ENCODE results near the gene UNC13A.

The UNC13A gene

GRCh38 chr19:17626456-17627015 is 61.6 kb downstream of the UNC13A start:
- DNase-seq (ENCODE audit: low read depth), result no peak

- no peak for DNase-seq (ENCODE audit: low read depth)
Measured at GRCh38 chr19:17625980-17626379, 62.2 kb downstream of the UNC13A start.

- DNase-seq (ENCODE audit: low read depth), result no peak
Measured at GRCh38 chr19:17625043-17625442, 63.1 kb downstream of the UNC13A start.

DNA sequence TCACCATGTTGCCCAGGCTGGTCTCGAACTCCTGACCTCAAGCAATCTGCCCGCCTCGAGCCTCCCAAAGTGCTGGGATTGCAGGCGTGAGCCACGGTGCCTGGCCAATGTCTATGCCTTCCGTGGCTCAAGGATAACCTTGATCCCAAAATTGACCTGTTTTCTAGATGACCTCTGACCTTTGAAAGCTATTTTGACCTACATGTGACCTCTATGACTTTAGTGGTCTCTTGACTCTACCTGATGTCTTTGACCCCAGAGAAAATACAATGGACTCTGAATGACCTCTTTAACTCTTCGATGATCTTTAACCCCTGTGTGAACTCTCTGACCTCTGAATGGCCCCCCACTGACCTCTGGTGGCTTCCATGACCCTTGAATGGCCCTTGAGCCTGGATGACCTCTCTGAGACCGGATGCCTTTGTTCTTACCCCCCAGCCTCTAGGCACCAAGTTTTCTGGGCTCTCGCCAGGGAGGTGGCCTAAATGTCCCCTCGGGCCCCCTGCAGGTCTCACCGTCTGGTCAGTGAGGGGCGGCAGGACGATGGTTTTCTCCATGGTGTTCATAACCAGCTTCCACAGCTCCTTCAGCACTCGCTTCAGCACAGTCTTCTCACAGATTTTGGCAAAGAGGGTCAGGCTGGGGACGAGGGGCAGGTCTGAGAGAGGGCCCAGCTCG is 63.7 kb downstream of the UNC13A start:
- no peak for DNase-seq (ENCODE audit: low read depth)

DNA sequence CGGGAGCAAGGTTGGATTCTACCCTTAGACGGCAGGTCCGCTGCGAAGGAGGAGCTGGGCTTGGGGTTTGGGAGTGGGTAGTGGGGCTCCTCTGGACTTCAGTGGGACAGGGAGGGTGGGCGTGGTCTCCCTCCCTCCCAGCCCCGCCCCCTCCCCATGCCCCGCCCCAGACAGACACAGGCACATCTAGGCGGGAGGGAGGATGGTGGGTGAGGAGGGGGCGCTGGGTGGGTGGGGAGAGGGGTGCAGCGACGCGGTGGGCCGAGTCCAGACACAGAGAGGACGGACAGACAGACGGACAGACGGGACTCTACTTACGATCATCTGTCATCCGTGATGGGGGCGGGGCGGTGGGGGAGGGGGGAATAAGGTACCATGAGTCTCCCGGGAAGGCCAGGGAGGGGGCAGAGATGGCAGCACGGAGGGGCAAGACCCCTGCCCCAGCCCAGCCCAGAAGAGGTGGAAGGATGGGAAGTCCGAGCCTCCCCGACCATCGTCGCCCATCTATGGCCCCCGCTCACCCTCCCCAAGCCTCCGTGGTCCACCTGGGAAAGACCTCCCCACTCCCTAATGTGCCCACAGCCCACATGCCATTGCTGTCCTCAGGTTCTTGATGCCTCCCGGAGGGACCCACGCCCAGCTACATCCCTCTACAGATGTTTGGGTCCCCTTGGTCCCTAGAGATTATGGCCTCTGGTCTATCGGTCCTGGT is 64.8 kb downstream of the UNC13A start:
- no peak for DNase-seq (ENCODE audit: low read depth)

DNA sequence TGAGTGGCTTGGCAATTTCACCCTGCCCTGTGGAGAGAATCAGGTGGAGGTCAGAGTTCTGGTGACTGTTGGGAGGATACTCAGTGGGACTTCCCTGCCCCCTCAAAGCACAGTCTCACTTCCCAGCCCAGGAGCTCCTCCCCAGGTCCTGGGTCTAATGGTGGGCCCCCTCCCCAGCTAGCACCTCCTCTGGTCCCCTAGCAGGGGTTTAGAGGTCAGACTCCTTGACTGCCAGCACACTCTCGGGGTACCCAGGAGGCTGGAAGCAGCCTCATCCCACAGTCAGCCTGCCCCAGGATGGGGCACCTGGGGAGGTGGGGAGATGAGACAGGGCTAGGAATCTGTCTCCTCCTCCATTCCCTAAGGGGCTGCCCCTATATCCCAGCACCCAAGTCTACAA is 67.5 kb downstream of the UNC13A start:
- no peak for DNase-seq (ENCODE audit: low read depth)

GRCh38 chr19:17618936-17619335 is 69.2 kb downstream of the UNC13A start:
- no peak for DNase-seq (ENCODE audit: low read depth)

DNA sequence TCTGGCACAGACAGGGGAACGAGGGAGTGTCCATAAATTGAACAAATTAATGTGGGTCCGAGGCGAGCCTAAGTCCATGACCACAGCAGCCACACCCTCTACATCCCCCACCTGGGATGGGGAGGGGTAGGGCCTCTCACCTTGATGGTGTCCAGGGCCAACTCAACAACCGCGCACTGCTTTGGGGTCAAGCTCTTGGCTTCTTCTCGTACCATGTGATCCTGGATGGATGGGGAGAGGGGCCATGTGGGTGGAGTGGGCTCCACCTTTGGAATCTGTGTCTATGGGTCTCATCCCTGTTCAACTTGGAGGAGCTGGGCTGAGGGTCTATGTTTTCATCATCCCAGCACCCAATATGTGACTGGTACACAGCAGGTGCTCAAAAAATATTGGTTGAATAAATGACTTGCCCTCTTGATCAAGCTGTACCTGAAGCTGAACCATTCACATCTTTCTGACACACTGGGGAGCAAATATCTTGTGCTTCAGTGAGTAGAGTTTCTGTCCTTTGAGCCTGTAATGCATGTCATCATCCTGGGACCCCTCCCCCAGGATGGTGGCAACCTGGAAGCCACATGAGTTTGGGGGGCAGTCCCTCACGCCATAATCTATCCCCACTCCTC is 69.8 kb downstream of the UNC13A start:
- DNase-seq (ENCODE audit: low read depth), result no peak

- no peak for DNase-seq (ENCODE audit: low read depth)
Measured at GRCh38 chr19:17617807-17618192, 70.4 kb downstream of the UNC13A start.

GRCh38 chr19:17616961-17617806 is 71.0 kb downstream of the UNC13A start:
- DNase-seq (ENCODE audit: low read depth), result no peak

GRCh38 chr19:17616686-17616960 is 71.5 kb downstream of the UNC13A start:
- DNase-seq (ENCODE audit: low read depth), result no peak

- no peak for DNase-seq (ENCODE audit: low read depth)
Measured at GRCh38 chr19:17615889-17616685, 72.1 kb downstream of the UNC13A start.

- no peak for DNase-seq (ENCODE audit: low read depth)
Measured at GRCh38 chr19:17614476-17614875, 73.7 kb downstream of the UNC13A start.

- no peak for DNase-seq (ENCODE audit: low read depth)
Measured at GRCh38 chr19:17611462-17612244, 76.5 kb downstream of the UNC13A start.

DNA sequence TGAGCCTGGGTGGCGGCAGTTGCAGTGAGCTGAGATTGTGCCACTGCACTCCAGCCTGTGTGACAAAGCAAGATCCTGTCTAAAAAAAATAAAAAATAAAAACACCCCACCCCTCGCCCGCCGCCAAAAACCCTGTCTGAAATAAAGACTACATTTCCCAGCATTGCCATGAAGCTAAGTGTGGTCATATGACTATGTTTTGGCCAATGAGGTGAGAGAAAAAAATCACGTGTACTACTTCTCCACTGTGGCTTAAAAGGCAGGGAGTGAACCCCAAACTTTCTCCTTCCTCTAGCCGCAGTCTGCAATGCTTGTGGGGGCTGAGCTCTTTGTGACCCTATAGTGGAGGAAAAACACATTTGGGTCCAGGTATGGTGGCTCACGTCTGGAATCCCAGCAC is 77.8 kb downstream of the UNC13A start:
- no peak for DNase-seq (ENCODE audit: low read depth)

GRCh38 chr19:17607936-17608335 is 80.2 kb downstream of the UNC13A start:
- no peak for DNase-seq (ENCODE audit: low read depth)

DNA sequence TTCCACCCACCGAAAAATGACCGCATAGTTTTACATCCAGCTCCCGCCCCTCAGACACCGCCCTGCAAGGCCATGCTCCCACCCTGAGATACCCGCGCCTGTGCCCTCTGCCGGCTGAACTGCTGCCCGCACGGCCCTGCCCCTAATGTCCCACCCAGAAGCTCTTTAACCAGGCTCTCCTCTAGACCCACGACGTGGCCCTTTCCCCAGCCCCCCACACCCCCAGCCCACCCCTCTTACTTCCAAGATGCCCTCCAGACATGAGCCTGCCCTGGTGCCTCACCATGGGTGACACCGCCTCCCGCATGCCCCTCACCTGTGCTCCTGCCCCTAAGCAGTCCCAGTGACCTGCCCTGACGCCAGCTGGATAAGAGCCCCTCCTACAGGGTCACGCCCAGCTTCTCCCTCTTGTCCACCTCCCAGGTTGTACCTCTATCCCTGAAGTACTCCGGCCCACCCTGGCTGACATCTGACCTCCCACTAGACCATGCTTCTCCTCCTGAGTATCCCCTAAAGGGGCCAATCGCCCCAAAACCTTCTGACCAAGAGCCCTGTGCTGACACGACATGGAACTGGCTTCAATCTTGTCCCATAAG is 81.5 kb downstream of the UNC13A start:
- no peak for DNase-seq (ENCODE audit: low read depth)

GRCh38 chr19:17605761-17606589 is 82.2 kb downstream of the UNC13A start:
- peak; percentile 61 for DNase-seq (ENCODE audit: low read depth)

GRCh38 chr19:17605117-17605516 is 83.0 kb downstream of the UNC13A start:
- DNase-seq (ENCODE audit: low read depth), result no peak

All from stimulated activated CD8-positive, alpha-beta memory T cell treated with anti-CD3 and anti-CD28 coated beads, Interleukin-4, amount 100 ng/mL, for 24 hours (primary cell).